B cell (primary cell): ENCODE results near the gene CHD1.

Experiments used
- CTCF ChIP-seq: fragments of 200-600 bp; IDR thresholded peaks from one replicate; pipeline ENCODE4 v1.8.0; 2022; ENCODE audit warnings: antibody characterized with exemption, mild to moderate bottlenecking
- EZH2 ChIP-seq: IDR thresholded peaks from 2 replicates; pipeline ENCODE4 v1.6.1; 2012; ENCODE audit warnings: borderline replicate concordance, low read depth, mild to moderate bottlenecking, moderate library complexity, low read length; ENCODE audit not compliant: insufficient read depth, poor library complexity, severe bottlenecking

GRCh38 chr5:98906756-98907355, 22.0 kb downstream of the CHD1 start:
- TF ChIP-seq CTCF (no peak), EZH2 (no peak)
